IPS DF 19.7 (cell line): ENCODE data around the gene ESR2.
"Not testable (repeated sequence)": the region's sequence is repeated elsewhere in the genome, so short reads cannot be mapped to it uniquely, and the experiment has no call there.

Experiments
- DNase-seq: peaks from one replicate; pipeline ENCODE4 v3.0.0-alpha.2; 2013; ENCODE audit warnings: low read depth, low spot score

Gene ESR2

GRCh38 chr14:64293976-64294671 is at the start of gene ESR2:
Gene ESR2 (minus strand): TSS chr14:64294371. CDS start chr14:64282985, 11,386 bp downstream.
- DNase-seq: no peak

DNA sequence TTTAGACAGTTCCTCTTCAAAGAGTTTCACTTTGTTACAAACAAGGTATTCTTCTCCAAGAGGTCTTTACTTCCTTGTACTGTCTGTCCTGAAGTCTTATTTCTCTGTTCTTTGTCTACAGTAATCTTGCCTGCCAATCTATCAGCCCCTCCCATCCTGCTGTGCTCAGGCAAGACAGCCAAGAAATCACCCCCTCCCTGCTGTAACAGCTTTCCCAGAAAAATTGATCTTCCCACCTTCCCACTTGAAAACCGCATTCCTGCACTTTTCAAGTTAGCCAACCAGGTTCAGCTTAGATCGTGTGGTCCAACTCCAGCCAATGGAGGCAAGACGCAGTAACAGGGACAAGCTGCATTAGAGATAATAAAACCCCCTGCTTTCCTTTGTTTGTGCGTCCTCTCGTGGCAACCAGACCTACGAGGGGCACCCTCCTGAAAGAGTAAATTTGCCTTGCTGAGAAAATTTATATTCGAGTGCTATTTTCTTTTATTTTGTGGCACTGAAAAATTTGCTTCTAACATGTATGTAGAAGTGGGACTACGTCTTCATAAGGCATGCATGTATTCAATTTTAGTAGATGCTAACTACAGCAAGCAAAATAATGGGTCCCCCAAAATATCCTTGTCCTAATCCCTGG is 46.5 kb upstream of the ESR2 start:
- no peak for DNase-seq

GRCh38 chr14:64338616-64339316 is 44.6 kb upstream of the ESR2 start:
- peak; percentile 98 for DNase-seq

- peak; percentile 57 for DNase-seq
Observed at GRCh38 chr14:64337888-64338615, 43.9 kb upstream of the ESR2 start.

DNA sequence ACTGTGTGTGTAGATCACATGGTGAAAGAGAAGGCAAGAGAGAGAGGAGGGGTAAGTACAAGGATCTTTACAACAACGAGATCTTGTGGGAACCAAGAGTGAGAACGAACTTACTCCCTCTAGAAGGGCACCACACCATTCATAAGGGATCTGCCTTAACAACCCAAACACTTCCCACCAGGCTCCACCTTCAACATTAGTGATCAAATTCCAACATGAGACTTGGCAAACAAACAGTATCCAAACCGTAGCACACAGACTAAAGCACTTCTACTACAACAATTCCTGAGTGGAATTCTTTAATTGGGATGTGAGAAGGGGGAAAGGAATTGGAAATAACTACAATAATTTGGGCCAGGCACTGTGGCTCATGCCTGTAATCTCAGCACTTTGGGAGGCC is 35.0 kb upstream of the ESR2 start:
- no peak for DNase-seq

DNA sequence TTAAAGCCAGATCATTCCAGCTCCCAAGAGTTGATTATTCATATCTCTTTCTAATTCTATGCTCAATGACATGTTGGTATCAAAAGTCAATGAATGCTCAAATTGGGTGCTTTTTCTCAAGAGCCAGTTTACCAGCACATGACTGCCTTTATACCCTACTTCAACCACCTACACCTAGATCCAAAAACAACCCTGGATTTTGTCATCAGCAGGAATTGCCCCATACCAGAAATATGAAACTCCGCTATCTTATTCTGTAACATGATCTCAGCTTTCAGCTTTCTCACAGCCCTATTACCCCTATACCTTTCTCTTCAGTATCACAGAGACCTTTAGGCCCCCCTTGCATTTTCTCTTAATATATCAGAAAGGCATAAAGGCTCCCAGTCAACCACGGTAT is 32.3 kb upstream of the ESR2 start:
- no peak for DNase-seq

DNA sequence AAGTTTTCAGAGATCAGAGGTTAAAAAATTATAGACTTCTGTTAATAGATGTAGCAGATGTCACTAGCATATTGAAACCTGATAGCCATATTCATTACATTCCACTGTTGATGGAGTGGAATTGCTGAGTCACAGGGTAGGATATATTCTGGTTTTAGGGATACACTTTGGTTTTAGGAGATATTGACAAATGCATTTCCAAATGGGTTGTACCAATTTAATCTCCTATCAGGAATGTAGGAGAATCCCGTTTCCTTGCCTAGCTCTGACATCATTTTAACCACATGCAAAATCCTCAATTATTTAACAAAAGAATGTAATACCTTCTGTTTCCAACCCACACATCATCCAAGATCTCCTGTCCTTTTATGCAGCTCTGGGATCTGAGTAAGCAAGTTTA is 30.7 kb upstream of the ESR2 start:
- no peak for DNase-seq

GRCh38 chr14:64324461-64324860 is 30.3 kb upstream of the ESR2 start:
- DNase-seq: no peak

DNA sequence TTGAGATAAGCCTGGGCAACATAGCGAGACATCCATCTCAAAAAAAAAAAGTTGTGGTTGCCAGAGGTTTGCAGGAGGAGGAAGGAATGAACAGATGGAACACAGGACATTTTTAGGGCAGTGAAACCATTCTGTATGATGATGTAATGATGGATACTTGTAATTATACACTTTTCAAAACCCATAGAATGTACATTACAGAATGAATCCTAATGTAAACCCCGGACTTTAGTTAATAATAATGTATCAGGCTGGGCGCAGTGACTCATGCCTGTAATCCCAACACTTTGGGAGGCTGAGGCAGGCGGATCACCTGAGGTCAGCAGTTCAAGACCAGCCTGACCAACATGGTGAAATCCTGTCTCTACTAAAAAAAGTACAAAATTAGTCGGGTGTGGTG is 26.2 kb upstream of the ESR2 start:
- not testable (repeated sequence) for DNase-seq

GRCh38 chr14:64318695-64319094 is 24.5 kb upstream of the ESR2 start:
- DNase-seq: not testable (repeated sequence)

GRCh38 chr14:64303471-64303917 is 9.3 kb upstream of the ESR2 start:
- DNase-seq: peak; percentile 65

DNA sequence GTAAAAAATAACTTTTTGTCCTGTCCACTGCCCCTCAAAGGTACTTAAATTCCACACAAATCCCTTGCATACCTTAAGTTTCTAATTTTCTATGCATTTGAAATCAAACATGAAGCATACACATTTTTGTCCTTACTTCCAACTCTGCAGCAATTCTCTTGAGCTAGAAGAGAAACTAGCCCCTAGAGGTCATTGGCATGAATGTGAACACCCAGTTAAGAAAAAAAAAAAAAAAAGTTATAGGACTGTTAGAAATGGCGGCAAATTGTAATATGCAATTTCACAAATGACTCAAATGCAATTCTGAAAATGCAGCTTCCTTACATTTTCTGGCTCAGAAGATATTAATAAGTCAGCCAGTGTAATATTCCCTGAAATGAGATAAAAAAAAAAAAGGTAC is 4.6 kb upstream of the ESR2 start:
- DNase-seq: no peak

GRCh38 chr14:64296561-64296960 is 2.4 kb upstream of the ESR2 start:
- no peak for DNase-seq

DNA sequence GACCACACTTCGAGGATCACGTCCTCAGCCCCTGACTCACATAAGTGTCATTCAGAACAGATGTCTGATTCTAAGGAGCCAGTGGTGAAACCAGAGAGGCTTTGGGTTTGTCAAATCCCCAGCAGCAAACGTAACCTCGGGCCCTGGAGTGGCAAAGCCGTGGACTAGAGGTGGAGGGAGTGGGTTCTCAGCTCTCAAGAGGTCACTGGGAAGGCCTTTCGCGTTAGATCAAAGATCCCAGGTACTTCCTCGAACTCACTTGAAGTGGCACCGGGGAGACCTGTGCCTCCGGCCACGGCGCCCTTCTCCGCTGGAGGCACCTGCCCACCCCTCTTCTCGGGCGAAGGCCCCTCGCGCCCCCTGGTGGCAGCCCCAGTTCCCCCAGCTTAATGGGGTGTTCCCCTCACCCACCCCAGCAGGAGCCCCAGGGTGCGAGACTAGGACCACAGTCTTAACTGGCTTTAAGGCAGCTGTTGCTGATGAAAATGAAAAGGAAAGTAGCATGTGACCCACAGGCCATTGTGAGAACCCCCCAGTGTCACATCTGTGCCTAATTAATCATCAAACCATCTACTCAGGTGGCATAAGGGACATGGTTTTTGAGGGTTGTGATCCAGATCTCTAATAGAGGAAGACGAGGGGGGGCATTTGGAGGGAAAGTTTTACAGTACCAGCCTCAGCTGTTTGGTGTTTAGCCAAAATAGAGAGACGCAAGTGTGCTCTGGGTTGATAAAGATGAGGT is 672 bp upstream of the ESR2 start:
- DNase-seq: no peak

- DNase-seq: no peak
Observed at GRCh38 chr14:64292197-64292596, 2.0 kb downstream of the ESR2 start.

- DNase-seq: no peak
Observed at GRCh38 chr14:64289571-64289970, 4.6 kb downstream of the ESR2 start.

GRCh38 chr14:64281805-64282204 is 12.4 kb downstream of the ESR2 start:
- no peak for DNase-seq

GRCh38 chr14:64279704-64280668 is 14.2 kb downstream of the ESR2 start:
- DNase-seq: no peak

GRCh38 chr14:64278458-64278857 is 15.7 kb downstream of the ESR2 start:
- DNase-seq: no peak

GRCh38 chr14:64272019-64272418 is 22.2 kb downstream of the ESR2 start:
- DNase-seq: no peak
